GM18507 (cell line): ENCODE data around the gene CBFA2T3.

Source experiments
- DNase-seq: peaks from one replicate; pipeline ENCODE4 v3.0.0; 2011; ENCODE audit warnings: low read depth; ENCODE audit not compliant: insufficient read length; ENCODE audit errors: extremely low spot score
- FAIRE-seq: peaks from 2 replicates; lab custom pipeline; 2011; peaks lifted over from hg19 to GRCh38; lab: Jason Lieb, UNC

The CBFA2T3 gene

GRCh38 chr16:88966986-88967829, 9.8 kb downstream of the CBFA2T3 start:
- DNase-seq, result no peak
- FAIRE-seq, result peak; percentile 5

- no peak for FAIRE-seq
- DNase-seq, result no peak
Observed at GRCh38 chr16:88965826-88966480, 11.1 kb downstream of the CBFA2T3 start.

- DNase-seq, result no peak
- FAIRE-seq, result no peak
Observed at GRCh38 chr16:88965411-88965810, 11.6 kb downstream of the CBFA2T3 start.

- no peak for DNase-seq
- no peak for FAIRE-seq
Observed at GRCh38 chr16:88964636-88965035, 12.4 kb downstream of the CBFA2T3 start.

- DNase-seq, result no peak
- no peak for FAIRE-seq
Observed at GRCh38 chr16:88963583-88963982, 13.4 kb downstream of the CBFA2T3 start.

DNA sequence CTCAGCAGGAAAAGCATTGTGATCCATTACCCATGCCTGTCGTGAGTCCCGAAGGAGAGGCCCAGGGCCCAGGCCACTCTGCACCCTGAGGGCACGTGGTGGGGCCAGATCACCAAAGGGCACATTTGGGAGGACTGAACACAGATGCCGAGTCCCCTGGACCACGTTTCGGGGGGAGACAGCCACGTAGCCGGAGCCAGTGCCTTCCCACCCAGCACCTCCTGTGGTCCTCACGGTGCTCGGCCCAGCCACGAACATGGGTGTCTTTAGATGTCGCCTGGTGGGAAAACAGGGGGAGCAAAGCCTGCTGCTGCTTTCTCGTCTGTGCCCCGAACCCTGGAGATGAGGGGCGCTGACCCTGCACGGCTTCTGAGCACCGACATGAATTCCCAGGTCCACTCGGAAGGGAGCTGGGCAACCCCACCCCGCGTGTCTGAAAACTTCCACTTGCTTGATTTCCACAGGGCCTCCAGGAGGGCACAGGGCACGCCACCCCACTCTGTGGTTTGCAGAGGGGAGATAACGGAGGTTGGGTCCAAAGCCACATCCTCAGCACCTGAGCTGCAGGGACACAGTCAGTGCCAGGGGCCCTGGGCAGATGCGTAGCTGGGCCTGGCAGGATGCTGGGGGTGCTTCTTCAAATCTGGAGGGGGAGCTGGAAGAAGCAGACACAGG, 14.4 kb downstream of the CBFA2T3 start:
- no peak for FAIRE-seq
- DNase-seq, result no peak

DNA sequence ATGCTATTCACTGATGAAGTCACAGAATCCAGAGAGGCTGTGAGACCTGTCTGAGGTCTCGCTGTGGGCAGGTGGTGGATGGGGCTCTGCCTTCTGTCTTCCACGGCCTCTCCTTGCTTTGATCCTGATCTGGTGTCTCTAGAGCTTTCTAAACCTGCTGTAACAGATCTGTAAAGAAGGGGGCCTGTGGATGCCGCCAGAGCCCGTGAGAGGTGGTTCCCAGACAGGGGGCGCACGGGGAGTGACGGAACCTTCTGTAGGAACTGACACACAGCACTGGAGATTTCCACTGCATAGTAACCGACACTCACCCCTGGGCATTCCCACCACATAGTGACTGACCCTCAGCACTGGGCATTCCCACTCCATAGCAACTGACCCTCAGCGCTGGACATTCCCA, 16.0 kb downstream of the CBFA2T3 start:
- FAIRE-seq (no peak), DNase-seq (no peak)

GRCh38 chr16:88960516-88960915, 16.5 kb downstream of the CBFA2T3 start:
- DNase-seq (no peak), FAIRE-seq (no peak)

DNA sequence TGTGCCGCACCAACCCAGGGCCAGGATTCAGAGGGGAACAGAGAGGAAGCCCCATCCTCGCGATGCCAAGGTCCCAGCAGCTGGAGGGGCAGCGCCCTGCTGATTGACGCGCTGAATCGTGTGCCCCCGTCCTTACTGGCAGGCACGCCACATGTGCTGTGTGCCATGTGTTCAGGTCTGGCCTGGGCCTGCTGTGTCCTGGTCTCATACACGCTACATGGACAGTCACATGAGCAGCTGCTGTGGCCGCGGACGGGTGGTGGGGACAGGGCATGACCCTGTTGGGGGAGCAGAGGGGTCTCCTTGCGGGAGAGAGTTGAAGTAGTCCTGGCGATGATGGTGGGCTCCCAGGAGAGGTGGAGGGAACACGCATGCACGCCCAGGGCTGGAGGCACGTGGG, 18.0 kb downstream of the CBFA2T3 start:
- FAIRE-seq (no peak), DNase-seq (no peak)

- DNase-seq, result no peak
Observed at GRCh38 chr16:88957887-88958577, 19.0 kb downstream of the CBFA2T3 start.

GRCh38 chr16:88957433-88957767, 19.6 kb downstream of the CBFA2T3 start:
- DNase-seq (no peak), FAIRE-seq (no peak)

More at GRCh38 chr16:88957887-88958577, 19.0 kb downstream of the CBFA2T3 start:
- FAIRE-seq, result no peak

- no peak for FAIRE-seq
- no peak for DNase-seq
Observed at GRCh38 chr16:88956546-88957432, 20.2 kb downstream of the CBFA2T3 start.

DNA sequence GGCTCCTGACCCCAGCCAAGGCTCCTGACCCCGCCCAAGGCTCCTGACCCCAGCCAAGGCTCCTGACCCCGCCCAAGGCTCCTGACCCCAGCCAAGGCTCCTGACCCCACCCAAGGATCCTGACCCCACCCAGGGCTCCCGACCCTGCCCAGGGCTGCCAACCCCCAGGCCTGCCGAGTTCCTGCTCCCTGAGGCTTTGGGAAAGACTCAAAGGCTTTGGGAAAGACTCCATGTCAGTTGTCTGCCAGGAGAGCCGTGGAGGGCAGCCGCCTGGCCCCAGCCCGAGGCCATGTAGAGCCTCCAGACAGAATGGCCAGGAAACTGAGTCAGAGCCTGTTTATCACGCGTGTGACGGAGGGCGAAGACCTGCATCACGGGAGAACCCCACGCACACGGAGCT, 21.1 kb downstream of the CBFA2T3 start:
- DNase-seq (no peak), FAIRE-seq (no peak)

GRCh38 chr16:88953003-88953690, 23.9 kb downstream of the CBFA2T3 start:
- no peak for FAIRE-seq

DNA sequence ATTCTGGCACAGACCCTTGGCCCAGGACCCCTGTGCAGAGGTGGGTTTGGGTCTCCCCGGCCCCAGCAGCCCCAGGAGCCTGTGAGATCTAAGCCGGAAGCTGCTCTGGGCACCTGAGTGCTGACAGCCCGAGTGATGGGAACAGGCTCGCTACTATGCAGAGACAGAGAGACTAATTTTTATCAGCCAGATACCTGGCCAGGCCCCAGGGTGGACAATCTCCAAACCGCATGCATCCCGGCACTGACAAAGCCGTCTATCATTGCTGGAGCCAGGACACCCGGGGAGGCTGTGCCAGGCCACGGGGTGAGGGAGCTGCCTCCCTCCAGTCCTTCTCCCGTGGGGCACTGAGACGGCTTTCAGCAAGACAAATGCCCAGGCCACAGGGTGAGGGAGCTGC, 25.0 kb downstream of the CBFA2T3 start:
- no peak for DNase-seq
- no peak for FAIRE-seq

More at GRCh38 chr16:88953003-88953690, 23.9 kb downstream of the CBFA2T3 start:
- no peak for DNase-seq

GRCh38 chr16:88951501-88951900, 25.5 kb downstream of the CBFA2T3 start:
- no peak for FAIRE-seq
- DNase-seq, result no peak

DNA sequence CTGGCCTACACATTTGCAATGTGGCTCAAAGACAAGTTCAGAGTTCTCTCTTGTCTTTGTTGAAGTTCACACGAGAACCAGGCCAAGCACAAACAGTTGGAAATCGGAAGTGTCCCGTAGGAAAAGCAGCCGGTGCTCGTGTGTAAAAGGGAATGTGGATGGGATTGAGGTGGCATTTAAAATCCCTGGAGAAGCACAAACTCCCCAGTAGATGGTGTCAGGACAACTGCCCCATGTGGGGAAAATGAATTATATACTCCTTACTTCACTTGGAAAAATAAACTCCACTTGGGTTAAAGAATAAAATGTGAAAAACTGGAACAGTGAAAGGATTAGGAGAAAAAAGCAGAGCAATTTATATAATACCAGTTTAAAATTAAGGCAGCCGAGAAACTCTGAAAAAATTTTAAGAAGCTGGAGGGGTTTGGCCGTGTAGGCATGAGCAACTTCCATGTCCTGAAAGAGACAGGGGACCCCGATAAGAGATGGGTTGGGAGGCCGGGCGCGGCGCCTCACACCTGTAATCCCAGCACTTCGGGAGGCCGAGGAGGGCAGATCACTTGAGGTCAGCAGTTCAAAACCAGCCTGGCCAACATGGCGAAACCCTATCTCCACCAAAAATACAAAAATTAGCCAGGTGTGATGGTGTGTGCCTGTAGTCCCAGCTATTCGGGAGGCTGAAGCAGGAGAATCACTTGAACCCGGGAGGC, 28.1 kb downstream of the CBFA2T3 start:
- DNase-seq (no peak), FAIRE-seq (no peak)

GRCh38 chr16:88945473-88945872, 31.5 kb downstream of the CBFA2T3 start:
- no peak for DNase-seq
- no peak for FAIRE-seq
